NCI-H2196 treated with DMSO at 0.1 percent for 48 hours (cell line): ENCODE data around the gene TESK1.

ENCODE experiments used
- DNase-seq: peaks from one replicate; lab custom pipeline; 2025; ENCODE audit not compliant: unreplicated experiment; lab: John Stamatoyannopoulos, UW

Gene TESK1

DNA sequence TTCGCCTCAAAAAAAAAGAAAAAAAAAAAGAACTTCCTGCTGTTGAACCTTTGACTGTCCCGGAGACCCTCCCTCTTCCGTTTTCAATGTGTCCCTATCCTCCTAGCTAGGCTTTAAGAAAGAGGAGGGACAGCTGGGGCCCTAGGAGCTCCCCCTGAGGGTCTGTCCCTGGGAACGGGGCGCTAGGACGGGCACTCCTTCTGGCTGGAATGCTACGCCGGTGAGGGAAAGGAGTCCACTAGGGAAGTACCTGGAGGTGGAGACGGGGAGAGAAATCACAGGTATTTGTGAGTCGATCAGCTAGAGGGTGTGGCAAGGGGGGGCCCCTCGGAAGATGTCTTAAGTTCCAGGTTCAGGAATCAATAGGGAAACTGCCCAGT, 41.1 kb downstream of the TESK1 start:
- no peak for DNase-seq

DNA sequence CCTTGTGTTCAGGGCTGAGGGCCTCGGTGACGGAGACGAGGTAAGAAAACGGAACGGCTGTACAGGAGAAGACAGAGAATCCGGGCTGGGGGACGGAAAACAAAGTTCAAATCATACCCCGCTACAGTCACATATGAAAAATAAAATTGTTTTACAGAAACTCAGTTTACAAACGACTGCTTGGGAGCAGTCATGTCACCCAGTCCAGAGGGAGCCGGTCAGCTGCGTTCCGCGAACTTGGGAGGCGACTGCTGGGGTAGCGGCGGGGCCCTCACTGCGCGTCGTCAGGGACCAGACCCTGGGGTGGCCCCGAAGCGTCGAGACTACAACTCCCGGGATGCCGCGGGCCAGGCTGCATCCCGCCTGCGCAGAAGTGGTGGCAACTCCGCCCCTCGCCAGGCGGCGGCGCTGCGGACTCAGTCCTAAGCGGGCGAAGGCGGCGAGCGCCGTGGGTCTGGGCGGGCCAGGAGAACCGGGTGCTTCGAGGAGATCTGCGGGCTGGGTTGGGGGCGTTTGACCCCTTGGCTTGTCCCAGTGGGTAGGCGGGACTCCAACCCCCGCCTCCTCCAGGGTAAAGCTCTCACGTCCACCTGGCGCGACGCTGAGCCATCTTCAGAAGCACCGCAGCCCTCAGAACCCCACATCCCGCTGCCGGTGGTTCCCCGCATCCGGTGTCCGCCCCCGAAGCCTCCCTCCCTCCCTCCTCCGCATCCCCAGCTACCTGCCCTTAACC, 41.6 kb downstream of the TESK1 start:
- DNase-seq: peak; percentile 72

- DNase-seq: no peak
Observed at GRCh38 chr9:35649431-35650340, 44.6 kb downstream of the TESK1 start.

- DNase-seq: no peak
Observed at GRCh38 chr9:35650341-35651158, 45.5 kb downstream of the TESK1 start, which contains the start of gene SIT1. TSS of gene SIT1 (minus strand) at chr9:35650931. CDS start at chr9:35650853, 78 bp downstream.

DNA sequence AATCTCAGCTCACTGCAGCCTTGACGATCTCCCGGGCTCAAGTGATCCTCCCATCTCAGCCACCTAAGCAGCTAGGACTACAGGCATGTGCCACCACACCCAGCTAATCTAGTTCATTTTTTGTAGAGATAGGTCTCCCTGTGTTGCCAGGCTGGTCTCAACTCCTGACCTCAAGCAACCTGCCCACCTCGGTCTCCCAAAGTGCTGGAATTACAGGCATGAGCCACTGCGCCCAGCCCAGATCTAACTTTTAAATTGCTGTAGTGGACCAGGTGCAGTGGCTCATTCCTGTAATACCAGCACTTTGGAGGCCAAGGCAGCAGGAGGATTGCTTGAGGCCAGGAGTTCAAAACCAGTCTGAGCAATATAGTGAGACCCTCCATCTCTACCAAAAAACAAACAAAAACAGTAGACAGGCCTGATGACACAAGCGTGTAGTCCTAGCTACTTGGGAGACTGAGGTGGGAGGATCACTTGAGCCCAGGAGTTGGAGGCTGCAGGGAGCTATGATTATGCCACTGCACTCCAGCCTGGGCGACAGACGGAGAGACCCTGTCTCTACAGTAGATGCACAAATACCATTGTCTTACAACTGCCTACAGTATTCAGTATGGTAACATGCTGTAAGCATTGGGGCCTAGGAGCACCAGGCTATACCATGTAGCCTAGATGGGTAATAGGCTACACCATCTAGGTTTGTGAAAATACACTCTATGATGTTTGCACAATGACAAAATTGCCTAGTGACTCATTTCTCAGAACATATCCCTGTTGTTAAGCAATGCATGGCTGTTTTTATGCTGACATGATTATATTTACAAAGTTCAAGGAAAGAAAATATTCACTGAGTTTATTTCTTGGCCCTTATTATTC, 47.1 kb downstream of the TESK1 start:
- no peak for DNase-seq

DNA sequence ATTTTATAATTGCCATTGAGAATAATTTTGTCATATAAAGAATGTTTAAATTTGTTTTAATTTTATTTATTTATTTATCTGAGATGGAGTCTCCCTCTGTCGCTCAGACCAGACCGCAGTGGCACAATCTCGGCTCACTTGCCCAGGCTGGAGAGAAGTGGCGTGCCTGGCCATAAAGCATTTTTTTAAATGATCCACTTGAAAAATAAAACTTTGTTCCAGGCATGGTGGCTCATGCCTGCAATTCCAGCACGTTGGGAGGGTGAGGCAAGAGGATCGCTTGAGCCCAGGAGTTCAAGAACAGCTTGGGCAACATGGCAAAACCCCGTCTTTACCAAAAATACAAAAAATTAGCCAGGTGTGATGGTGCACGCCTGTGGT, 47.8 kb downstream of the TESK1 start:
- DNase-seq: no peak

GRCh38 chr9:35653611-35654010, 48.5 kb downstream of the TESK1 start:
- no peak for DNase-seq

DNA sequence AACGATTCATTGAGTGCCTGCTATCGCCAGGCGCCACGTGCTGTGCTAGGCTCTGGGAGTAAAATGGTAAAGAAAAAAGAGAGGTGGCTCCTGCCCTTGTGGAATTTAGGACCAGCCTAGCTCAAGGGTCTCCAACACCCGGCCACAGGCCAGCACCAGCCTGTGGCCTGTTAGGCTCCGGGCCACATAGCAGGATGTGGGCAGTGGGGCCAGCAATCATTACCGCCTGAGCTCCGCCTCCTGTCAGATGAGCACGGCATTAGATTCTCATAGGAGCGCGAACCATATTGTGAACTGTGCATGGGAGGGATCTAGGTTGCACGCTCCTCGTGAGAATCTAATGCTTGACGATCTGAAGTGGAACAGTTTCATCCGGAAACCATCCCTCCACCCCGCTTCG, 51.3 kb downstream of the TESK1 start:
- no peak for DNase-seq

- DNase-seq: no peak
Observed at GRCh38 chr9:35656831-35657545, 51.9 kb downstream of the TESK1 start.

DNA sequence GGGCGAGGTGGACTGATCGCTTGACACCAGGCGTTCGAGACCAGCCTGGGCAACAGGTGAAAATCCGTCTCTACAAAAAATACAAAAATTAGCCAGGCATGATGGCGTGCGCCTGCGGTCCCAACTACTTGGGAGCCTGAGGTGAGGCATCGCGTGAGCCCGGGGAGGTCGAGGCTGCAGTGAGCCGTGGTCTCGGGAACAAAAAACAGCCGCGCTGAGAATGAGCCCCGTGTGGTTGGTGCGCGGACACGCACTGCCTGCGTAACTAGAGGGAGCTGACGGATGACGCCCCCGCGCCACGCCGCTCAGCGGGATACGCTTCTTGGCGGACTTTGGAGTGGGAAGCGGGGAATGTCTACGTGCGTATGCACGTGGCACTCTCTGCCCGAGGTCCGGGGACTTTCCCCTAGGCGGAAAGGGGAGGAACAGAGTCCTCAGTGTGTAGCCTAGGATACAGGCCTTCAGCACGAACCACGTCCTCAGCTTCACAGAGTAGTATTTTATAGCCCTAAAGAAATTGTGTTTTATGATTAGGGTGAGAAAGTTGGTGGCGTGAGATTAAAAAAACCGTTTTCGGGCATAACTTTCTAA, 52.6 kb downstream of the TESK1 start, which contains the start of gene RMRP:
RMRP (minus strand) TSS at position 474 of the 591 bp plus-strand sequence.
- peak; percentile 95 for DNase-seq

GRCh38 chr9:35658137-35658967, 53.3 kb downstream of the TESK1 start, which contains the start of gene CCDC107:
TSS of gene CCDC107 (plus strand) at chr9:35658292. CDS start at chr9:35658380, 88 bp downstream.
- DNase-seq: peak; percentile 67

- DNase-seq: no peak
Observed at GRCh38 chr9:35658968-35659220, 53.8 kb downstream of the TESK1 start.

DNA sequence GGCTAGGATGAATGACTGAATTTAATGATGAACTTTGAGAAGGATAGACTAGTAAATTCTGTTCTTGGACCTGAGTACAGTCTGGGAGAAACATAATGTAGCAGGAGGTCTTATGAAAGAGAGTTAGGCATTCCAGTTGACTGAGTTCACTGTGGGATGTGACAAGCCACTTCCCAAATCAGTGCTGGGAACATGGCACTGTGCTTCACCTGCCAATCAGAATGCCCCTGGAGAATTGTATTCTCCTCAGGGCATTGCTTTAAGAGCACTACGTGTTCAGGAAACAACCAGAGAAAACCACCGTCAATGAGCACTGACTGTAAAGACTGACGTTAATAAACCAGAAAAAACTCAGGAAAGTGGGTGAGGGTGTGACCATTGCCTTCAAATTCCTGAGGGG, 54.3 kb downstream of the TESK1 start:
- DNase-seq: no peak
